ENCODE data around the gene IFT25. TPM values are rescaled to one million over a fixed set of nuclear protein-coding genes. Genes with fewer than 3 reads are reported as not detected.

The IFT25 gene
- total RNA-seq, 1 donor from 2014 or later: 29.4 TPM

- Mint-ChIP-seq H3K27ac (ENCODE audit: unreplicated experiment) (no peak overlapping the region), H3K36me3 (ENCODE audit: low read depth, unreplicated experiment) (peaks cover 13% of the 10 kb centered on the region), H3K4me1 (ENCODE audit: low read depth, unreplicated experiment) (peaks cover 14% of the 10 kb centered on the region), H3K9me3 (ENCODE audit: unreplicated experiment) (no peaks in the 10 kb centered on the region), H3K27me3 (ENCODE audit: low read depth, unreplicated experiment) (no peaks in the 10 kb centered on the region), H3K4me3 (ENCODE audit: unreplicated experiment) (no peak overlapping the region)
- H3K36me3 ChIP-seq (ENCODE audit: insufficient read depth, low read length): peaks cover 51% of the 10 kb centered on the region
- no peak overlapping the region for H2AFZ ChIP-seq (ENCODE audit: low read depth, low read length)
- no peak overlapping the region for H3K4me2 ChIP-seq (ENCODE audit: low read length)
- peaks cover 8% of the 10 kb centered on the region for H3K4me1 ChIP-seq (ENCODE audit: insufficient read depth, low read length)
- no peaks in the 10 kb centered on the region for H3K79me2 ChIP-seq (ENCODE audit: insufficient read depth, low read length)
- no peaks in the 10 kb centered on the region for H3K27me3 ChIP-seq (ENCODE audit: insufficient read depth, low read length)
- H3K4me3 ChIP-seq (ENCODE audit: insufficient read depth, low read depth, low read length): no peak overlapping the region
- TF ChIP-seq EZH2 (IDR thresholded peaks at IDR 0.05; ENCODE audit: insufficient read depth, low read length): no peak
- FAIRE-seq: no peak
- no peak overlapping the region for H3K27ac ChIP-seq (ENCODE audit: low read depth, low read length)
- peaks cover 11% of the 10 kb centered on the region for H4K20me1 ChIP-seq (ENCODE audit: insufficient read depth, low read length)
- H3K9ac ChIP-seq (ENCODE audit: low read length): no peak overlapping the region
- H3K9me3 ChIP-seq (ENCODE audit: insufficient read depth, low read depth, low read length): no peaks in the 10 kb centered on the region
- DNase-seq (ENCODE audit: low read depth): no peak
These were observed 18.6 kb upstream of the IFT25 start for GRCh38 chr1:53964109-53964508.

DNA sequence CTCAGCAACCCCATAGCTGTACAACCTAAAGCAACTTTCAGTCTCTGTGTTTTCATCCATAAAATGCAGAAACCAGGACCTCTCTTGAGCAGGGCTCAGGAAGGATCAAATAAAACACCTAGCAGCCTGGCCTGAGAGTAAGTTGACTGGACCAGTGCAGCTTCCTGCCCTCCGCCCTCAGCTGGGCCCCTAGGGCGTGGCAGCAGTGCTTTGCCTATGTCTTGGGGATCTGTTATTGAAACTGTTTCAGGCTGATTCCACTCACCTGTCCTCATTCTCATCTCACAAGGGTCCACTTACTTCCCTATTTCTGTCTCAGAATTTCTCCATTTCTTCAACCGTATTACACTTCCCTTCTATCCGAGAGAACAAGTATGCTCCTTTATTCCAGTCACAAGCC is 18.0 kb upstream of the IFT25 start:
- H4K20me1 ChIP-seq (ENCODE audit: insufficient read depth, low read length): peaks cover 11% of the 10 kb centered on the region
- Mint-ChIP-seq H3K27ac (ENCODE audit: unreplicated experiment) (no peak overlapping the region), H3K9me3 (ENCODE audit: unreplicated experiment) (no peaks in the 10 kb centered on the region), H3K36me3 (ENCODE audit: low read depth, unreplicated experiment) (peaks cover 11% of the 10 kb centered on the region), H3K4me1 (ENCODE audit: low read depth, unreplicated experiment) (peaks cover 14% of the 10 kb centered on the region), H3K27me3 (ENCODE audit: low read depth, unreplicated experiment) (no peaks in the 10 kb centered on the region), H3K4me3 (ENCODE audit: unreplicated experiment) (no peak overlapping the region)
- H3K9me3 ChIP-seq (ENCODE audit: insufficient read depth, low read depth, low read length): no peaks in the 10 kb centered on the region
- no peak for FAIRE-seq
- peaks cover 8% of the 10 kb centered on the region for H3K4me1 ChIP-seq (ENCODE audit: insufficient read depth, low read length)
- no peak overlapping the region for H2AFZ ChIP-seq (ENCODE audit: low read depth, low read length)
- H3K4me2 ChIP-seq (ENCODE audit: low read length): no peak overlapping the region
- TF ChIP-seq EZH2 (IDR thresholded peaks at IDR 0.05; ENCODE audit: insufficient read depth, low read length): no peak
- TF ChIP-seq, protein P1, sequence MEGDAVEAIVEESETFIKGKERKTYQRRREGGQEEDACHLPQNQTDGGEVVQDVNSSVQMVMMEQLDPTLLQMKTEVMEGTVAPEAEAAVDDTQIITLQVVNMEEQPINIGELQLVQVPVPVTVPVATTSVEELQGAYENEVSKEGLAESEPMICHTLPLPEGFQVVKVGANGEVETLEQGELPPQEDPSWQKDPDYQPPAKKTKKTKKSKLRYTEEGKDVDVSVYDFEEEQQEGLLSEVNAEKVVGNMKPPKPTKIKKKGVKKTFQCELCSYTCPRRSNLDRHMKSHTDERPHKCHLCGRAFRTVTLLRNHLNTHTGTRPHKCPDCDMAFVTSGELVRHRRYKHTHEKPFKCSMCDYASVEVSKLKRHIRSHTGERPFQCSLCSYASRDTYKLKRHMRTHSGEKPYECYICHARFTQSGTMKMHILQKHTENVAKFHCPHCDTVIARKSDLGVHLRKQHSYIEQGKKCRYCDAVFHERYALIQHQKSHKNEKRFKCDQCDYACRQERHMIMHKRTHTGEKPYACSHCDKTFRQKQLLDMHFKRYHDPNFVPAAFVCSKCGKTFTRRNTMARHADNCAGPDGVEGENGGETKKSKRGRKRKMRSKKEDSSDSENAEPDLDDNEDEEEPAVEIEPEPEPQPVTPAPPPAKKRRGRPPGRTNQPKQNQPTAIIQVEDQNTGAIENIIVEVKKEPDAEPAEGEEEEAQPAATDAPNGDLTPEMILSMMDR (IDR thresholded peaks at IDR 0.05; ENCODE audit: insufficient read depth, low read depth, low read length): no peak
- H3K36me3 ChIP-seq (ENCODE audit: insufficient read depth, low read length): peaks cover 48% of the 10 kb centered on the region
- no peak overlapping the region for H3K4me3 ChIP-seq (ENCODE audit: insufficient read depth, low read depth, low read length)
- no peaks in the 10 kb centered on the region for H3K27me3 ChIP-seq (ENCODE audit: insufficient read depth, low read length)
- DNase-seq (ENCODE audit: low read depth): no peak
- H3K27ac ChIP-seq (ENCODE audit: low read depth, low read length): no peak overlapping the region
- H3K9ac ChIP-seq (ENCODE audit: low read length): no peak overlapping the region
- H3K79me2 ChIP-seq (ENCODE audit: insufficient read depth, low read length): no peaks in the 10 kb centered on the region

DNA sequence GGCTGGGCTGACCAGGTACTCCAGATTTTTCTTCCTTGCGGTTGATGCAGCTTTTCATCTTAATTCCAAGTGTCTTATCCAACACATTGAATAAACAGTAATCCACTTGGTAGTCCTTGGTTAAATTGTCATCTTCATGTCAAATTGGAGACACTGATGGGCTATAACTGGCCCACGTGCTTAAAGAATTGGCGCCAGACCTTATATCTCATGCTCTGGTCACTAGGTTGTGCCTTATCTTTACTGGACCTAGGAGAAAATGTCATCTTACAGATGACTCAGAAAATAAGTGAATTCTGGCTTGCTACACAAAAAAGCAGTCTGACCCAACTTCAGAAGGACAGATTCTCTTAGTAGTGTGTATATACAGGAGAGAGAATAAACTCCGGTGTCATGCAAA is 16.9 kb upstream of the IFT25 start:
- Histone ChIP-seq H3K4me1 (ENCODE audit: insufficient read depth, low read length) (peaks cover 3% of the 10 kb centered on the region), H4K20me1 (ENCODE audit: insufficient read depth, low read length) (peaks cover 15% of the 10 kb centered on the region), H3K27me3 (ENCODE audit: insufficient read depth, low read length) (no peaks in the 10 kb centered on the region), H3K4me2 (ENCODE audit: low read length) (no peak overlapping the region), H3K9me3 (ENCODE audit: insufficient read depth, low read depth, low read length) (no peaks in the 10 kb centered on the region), H3K79me2 (ENCODE audit: insufficient read depth, low read length) (peaks cover 4% of the 10 kb centered on the region), H2AFZ (ENCODE audit: low read depth, low read length) (no peak overlapping the region), H3K36me3 (ENCODE audit: insufficient read depth, low read length) (peaks cover 39% of the 10 kb centered on the region), H3K9ac (ENCODE audit: low read length) (no peak overlapping the region), H3K4me3 (ENCODE audit: insufficient read depth, low read depth, low read length) (no peak overlapping the region), H3K27ac (ENCODE audit: low read depth, low read length) (no peak overlapping the region)
- H3K27ac Mint-ChIP-seq (ENCODE audit: unreplicated experiment): no peak overlapping the region
- no peak overlapping the region for H3K4me3 Mint-ChIP-seq (ENCODE audit: unreplicated experiment)
- FAIRE-seq (no peak), DNase-seq (ENCODE audit: low read depth) (no peak)
- H3K9me3 Mint-ChIP-seq (ENCODE audit: unreplicated experiment): no peaks in the 10 kb centered on the region
- no peaks in the 10 kb centered on the region for H3K27me3 Mint-ChIP-seq (ENCODE audit: low read depth, unreplicated experiment)
- H3K36me3 Mint-ChIP-seq (ENCODE audit: low read depth, unreplicated experiment): peaks cover 6% of the 10 kb centered on the region
- H3K4me1 Mint-ChIP-seq (ENCODE audit: low read depth, unreplicated experiment): peaks cover 12% of the 10 kb centered on the region
- TF ChIP-seq, protein P1 (IDR thresholded peaks at IDR 0.05; ENCODE audit: insufficient read depth, low read depth, low read length): no peak
- no peak for TF ChIP-seq EZH2 (IDR thresholded peaks at IDR 0.05; ENCODE audit: insufficient read depth, low read length)

All from astrocyte (in vitro differentiated cells and primary cell).